BE2C (cell line): ENCODE measurements around the gene SMG9.

Experiments
- DNase-seq: peaks from one replicate; pipeline ENCODE4 v3.0.0-alpha.2; 2020
- H3K27me3 ChIP-seq: fragments of 250-450 bp; sonication (Bioruptor Pico); 2 replicates; pipeline ENCODE4 v1.5.1; 2020; ENCODE audit warnings: mild to moderate bottlenecking
- H3K36me3 ChIP-seq: fragments of 250-450 bp; sonication (Bioruptor Pico); 2 replicates; pipeline ENCODE4 v1.5.1; 2020; ENCODE audit warnings: mild to moderate bottlenecking
- H3K4me1 ChIP-seq: fragments of 250-450 bp; sonication (Bioruptor Pico); 2 replicates; pipeline ENCODE4 v1.5.1; 2020
- H3K4me3 ChIP-seq: 2 replicates; pipeline ENCODE4 v1.5.1; 2011; ENCODE audit warnings: low read depth, low read length
- H3K9me3 ChIP-seq: fragments of 250-450 bp; sonication (Bioruptor Pico); 2 replicates; pipeline ENCODE4 v1.5.1; 2020
- TF ChIP-seq, protein P1 (sequence below): IDR thresholded peaks from 2 replicates; pipeline ENCODE4 v1.5.1; 2012; ENCODE audit warnings: mild to moderate bottlenecking, low read depth, low read length

SMG9 gene

DNA sequence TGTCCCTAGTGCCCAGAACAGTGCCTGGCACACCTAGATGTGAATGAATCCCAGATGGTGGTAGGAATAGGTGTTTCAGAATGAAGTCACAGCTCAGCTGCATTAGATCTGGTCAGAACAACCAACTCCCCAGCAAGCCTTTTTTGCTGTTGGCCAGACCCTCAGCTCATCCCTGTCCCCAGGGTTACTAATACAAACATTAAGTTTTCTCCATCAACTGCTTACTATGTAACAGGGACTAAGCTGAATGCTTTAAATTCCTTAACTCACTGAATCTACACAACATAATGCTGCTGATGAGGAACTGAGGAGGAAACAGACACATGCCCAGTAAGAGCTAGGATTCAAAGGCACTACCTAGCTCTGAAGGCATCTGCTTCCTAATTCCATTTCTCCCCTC lies 18.8 kb downstream of the SMG9 start:
- DNase-seq: no peak
- no peaks in the 10 kb centered on the region for H3K4me1 ChIP-seq
- H3K4me3 ChIP-seq: no peak overlapping the region
- no peaks in the 10 kb centered on the region for H3K27me3 ChIP-seq
- H3K36me3 ChIP-seq: peaks cover 38% of the 10 kb centered on the region
- TF ChIP-seq, protein P1, sequence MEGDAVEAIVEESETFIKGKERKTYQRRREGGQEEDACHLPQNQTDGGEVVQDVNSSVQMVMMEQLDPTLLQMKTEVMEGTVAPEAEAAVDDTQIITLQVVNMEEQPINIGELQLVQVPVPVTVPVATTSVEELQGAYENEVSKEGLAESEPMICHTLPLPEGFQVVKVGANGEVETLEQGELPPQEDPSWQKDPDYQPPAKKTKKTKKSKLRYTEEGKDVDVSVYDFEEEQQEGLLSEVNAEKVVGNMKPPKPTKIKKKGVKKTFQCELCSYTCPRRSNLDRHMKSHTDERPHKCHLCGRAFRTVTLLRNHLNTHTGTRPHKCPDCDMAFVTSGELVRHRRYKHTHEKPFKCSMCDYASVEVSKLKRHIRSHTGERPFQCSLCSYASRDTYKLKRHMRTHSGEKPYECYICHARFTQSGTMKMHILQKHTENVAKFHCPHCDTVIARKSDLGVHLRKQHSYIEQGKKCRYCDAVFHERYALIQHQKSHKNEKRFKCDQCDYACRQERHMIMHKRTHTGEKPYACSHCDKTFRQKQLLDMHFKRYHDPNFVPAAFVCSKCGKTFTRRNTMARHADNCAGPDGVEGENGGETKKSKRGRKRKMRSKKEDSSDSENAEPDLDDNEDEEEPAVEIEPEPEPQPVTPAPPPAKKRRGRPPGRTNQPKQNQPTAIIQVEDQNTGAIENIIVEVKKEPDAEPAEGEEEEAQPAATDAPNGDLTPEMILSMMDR: no peak
- H3K9me3 ChIP-seq: no peaks in the 10 kb centered on the region

GRCh38 chr19:43735013-43735412 lies 19.7 kb downstream of the SMG9 start:
- peaks cover 34% of the 10 kb centered on the region for H3K36me3 ChIP-seq
- TF ChIP-seq, protein P1: no peak
- H3K27me3 ChIP-seq: no peaks in the 10 kb centered on the region
- H3K9me3 ChIP-seq: no peaks in the 10 kb centered on the region
- no peak overlapping the region for H3K4me3 ChIP-seq
- no peak for DNase-seq
- no peaks in the 10 kb centered on the region for H3K4me1 ChIP-seq

- Histone ChIP-seq H3K4me3 (no peak overlapping the region), H3K4me1 (no peaks in the 10 kb centered on the region), H3K27me3 (no peaks in the 10 kb centered on the region), H3K36me3 (peaks cover 17% of the 10 kb centered on the region), H3K9me3 (no peaks in the 10 kb centered on the region)
- TF ChIP-seq, protein P1: no peak
- peak; percentile 50 for DNase-seq
These were observed 22.9 kb downstream of the SMG9 start for GRCh38 chr19:43731846-43732245.

DNA sequence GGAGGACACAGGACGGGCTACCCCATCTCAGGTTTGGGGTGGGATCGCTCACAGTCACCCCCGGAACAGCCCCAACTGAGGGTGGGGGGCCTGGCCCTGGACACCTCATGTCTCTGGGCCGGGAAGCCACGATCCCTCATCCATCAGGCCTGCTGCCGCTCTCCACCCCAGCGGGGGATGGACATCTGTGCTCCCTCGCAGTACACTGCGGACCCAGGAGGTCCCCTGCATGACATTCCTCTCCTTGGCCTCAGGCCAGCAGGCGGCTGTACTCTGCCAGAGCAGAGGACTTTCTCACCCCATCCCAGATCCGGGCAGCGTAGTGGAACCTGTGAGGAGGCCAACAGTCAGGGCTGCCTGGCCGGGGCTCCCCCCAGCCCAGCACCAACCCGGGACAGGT lies 23.4 kb downstream of the SMG9 start:
- peak; percentile 42 for DNase-seq
- Histone ChIP-seq H3K9me3 (no peaks in the 10 kb centered on the region), H3K4me1 (no peaks in the 10 kb centered on the region), H3K27me3 (no peaks in the 10 kb centered on the region), H3K4me3 (no peak overlapping the region), H3K36me3 (peaks cover 15% of the 10 kb centered on the region)
- TF ChIP-seq, protein P1: no peak

DNA sequence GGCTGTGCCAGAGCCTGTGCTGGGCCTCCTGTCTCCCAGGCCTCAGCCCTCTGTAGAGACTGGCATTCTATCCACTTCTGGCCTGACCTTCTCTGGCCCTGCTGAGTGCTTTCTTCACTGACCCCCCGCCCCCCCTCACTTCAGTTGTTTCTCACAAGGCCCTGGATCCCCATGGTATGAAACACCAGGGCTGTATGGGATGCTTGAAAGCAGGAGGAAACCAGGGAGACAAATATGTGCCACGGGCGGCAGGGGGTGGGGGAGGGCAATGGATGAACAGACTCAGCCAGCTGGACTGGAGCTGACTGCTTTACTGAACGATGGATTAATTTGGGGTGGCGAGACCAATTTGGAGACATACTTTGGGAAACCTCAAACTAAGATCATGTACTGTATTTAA lies 24.8 kb downstream of the SMG9 start:
- Histone ChIP-seq H3K27me3 (no peaks in the 10 kb centered on the region), H3K36me3 (peaks cover 15% of the 10 kb centered on the region), H3K4me1 (no peaks in the 10 kb centered on the region), H3K4me3 (no peak overlapping the region), H3K9me3 (no peaks in the 10 kb centered on the region)
- no peak for DNase-seq
- TF ChIP-seq, protein P1: no peak

DNA sequence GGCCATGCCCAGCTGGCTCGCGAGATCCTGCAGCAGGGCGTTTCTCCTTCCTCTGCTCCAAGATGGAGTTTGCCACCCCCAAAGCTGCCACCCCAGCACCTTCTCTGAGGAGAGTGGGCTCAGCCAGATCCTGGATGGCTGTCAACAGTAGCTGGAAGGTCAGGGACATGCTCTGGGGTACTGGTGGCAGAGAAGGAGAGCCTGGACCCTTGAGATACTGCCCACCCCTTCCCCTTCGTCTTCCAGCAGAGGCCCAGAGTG lies 27.2 kb downstream of the SMG9 start:
- no peaks in the 10 kb centered on the region for H3K4me1 ChIP-seq
- no peak for DNase-seq
- peaks cover 15% of the 10 kb centered on the region for H3K36me3 ChIP-seq
- H3K9me3 ChIP-seq: no peaks in the 10 kb centered on the region
- H3K4me3 ChIP-seq: no peak overlapping the region
- no peaks in the 10 kb centered on the region for H3K27me3 ChIP-seq
- TF ChIP-seq, protein P1: no peak
